HepG2 (cell line): ENCODE measurements around the gene TMEM107. TPM values are rescaled to one million over a fixed set of nuclear protein-coding genes. Genes with fewer than 3 reads are reported as not detected.

Experiments used
- ATRX ChIP-seq: sonication (generic); formaldehyde crosslinking; IDR thresholded peaks from 2 replicates; pipeline ENCODE4 v1.4.0; 2020; ENCODE audit warnings: missing genetic modification reagents, borderline replicate concordance
- CEBPB ChIP-seq: IDR thresholded peaks from 2 replicates; pipeline ENCODE4 v1.6.1; 2011; ENCODE audit warnings: low read depth, low read length, improper control_type of control experiment, borderline replicate concordance
- CREB1 ChIP-seq, 2 experiments: fragments of 450-650 bp in 1 of 2; IDR thresholded peaks; 2 replicates each; pipeline ENCODE4 v1.6.1; 2016 to 2017; ENCODE audit warnings: control low read depth in 1 of 2, mild to moderate bottlenecking in 1 of 2, missing compliant biosample characterization in 1 of 2, missing genetic modification characterization in 1 of 2
- DNMT1 ChIP-seq: sonication (generic); formaldehyde crosslinking; IDR thresholded peaks from 2 replicates; pipeline ENCODE4 v1.5.1; 2020; ENCODE audit warnings: mild to moderate bottlenecking, missing genetic modification reagents
- ELF1 ChIP-seq: sonication (generic); formaldehyde crosslinking; IDR thresholded peaks from 2 replicates; pipeline ENCODE4 v1.4.0; 2020; ENCODE audit warnings: missing genetic modification reagents
- HDAC2 ChIP-seq: sonication (generic); formaldehyde crosslinking; IDR thresholded peaks from 2 replicates; pipeline ENCODE4 v1.4.0; 2020; ENCODE audit warnings: missing genetic modification reagents
- JARID2 ChIP-seq: sonication (generic); formaldehyde crosslinking; IDR thresholded peaks from 2 replicates; pipeline ENCODE4 v1.8.1; 2023; ENCODE audit warnings: missing genetic modification reagents, inconsistent platforms; ENCODE audit not compliant: insufficient replicate concordance
- MLLT10 ChIP-seq: sonication (generic); formaldehyde crosslinking; IDR thresholded peaks from 2 replicates; pipeline ENCODE4 v1.4.0; 2020; ENCODE audit warnings: missing genetic modification reagents
- MTA1 ChIP-seq: sonication (generic); formaldehyde crosslinking; IDR thresholded peaks from 2 replicates; pipeline ENCODE4 v1.4.0; 2020; ENCODE audit warnings: missing genetic modification reagents, mild to moderate bottlenecking, borderline replicate concordance
- NFE2L2 ChIP-seq: fragments of 150-350 bp; IDR thresholded peaks from 2 replicates; pipeline ENCODE4 v1.6.1; 2014; ENCODE audit warnings: low read length
- NR2F2 ChIP-seq: IDR thresholded peaks from 2 replicates; pipeline ENCODE4 v1.6.1; 2012; ENCODE audit warnings: low read depth, inconsistent platforms, borderline replicate concordance
- PRMT3 ChIP-seq: sonication (generic); formaldehyde crosslinking; IDR thresholded peaks from 2 replicates; pipeline ENCODE4 v1.8.1; 2022; ENCODE audit warnings: low read depth, mild to moderate bottlenecking, moderate library complexity, missing genetic modification reagents, borderline replicate concordance
- RFX5 ChIP-seq: IDR thresholded peaks from 2 replicates; pipeline ENCODE4 v1.6.1; 2011; ENCODE audit warnings: low read depth, low read length, improper control_type of control experiment
- ZBTB25 ChIP-seq: IDR thresholded peaks from 2 replicates; pipeline ENCODE4 v1.6.1; 2018; ENCODE audit warnings: missing genetic modification reagents
- ZBTB46 ChIP-seq: sonication (generic); formaldehyde crosslinking; IDR thresholded peaks from 2 replicates; pipeline ENCODE4 v1.4.0; 2020; ENCODE audit warnings: mild to moderate bottlenecking, missing genetic modification reagents, borderline replicate concordance
- ZFP62 ChIP-seq: sonication (generic); formaldehyde crosslinking; IDR thresholded peaks from 2 replicates; pipeline ENCODE4 v1.4.0; 2020; ENCODE audit warnings: missing genetic modification reagents
- ZNF124 ChIP-seq: sonication (generic); formaldehyde crosslinking; IDR thresholded peaks from 2 replicates; pipeline ENCODE4 v1.4.0; 2020; ENCODE audit warnings: missing genetic modification reagents
- ZNF160 ChIP-seq: sonication (generic); formaldehyde crosslinking; IDR thresholded peaks from 2 replicates; pipeline ENCODE4 v1.8.0; 2022; ENCODE audit warnings: mild to moderate bottlenecking, inconsistent platforms, missing genetic modification reagents
- ZNF329 ChIP-seq: sonication (generic); formaldehyde crosslinking; IDR thresholded peaks from 2 replicates; pipeline ENCODE4 v1.9.0; 2021; ENCODE audit warnings: low read depth, mild to moderate bottlenecking, missing genetic modification reagents
- ZNF7 ChIP-seq: IDR thresholded peaks from 2 replicates; pipeline ENCODE4 v1.6.1; 2016; ENCODE audit warnings: missing biosample characterization, missing genetic modification reagents
- polyA plus RNA-seq, 8 experiments: library from polyadenylated mRNA; depleted of rRNA in 3 of 8; stranded (reverse) in 7 of 8; unstranded in 1 of 8; fragments of >200 nt; fragmentation: Illumina TruSeq in 4 of 8; extraction: Trizol in 4 of 8; gene quantifications; 2 replicates each; pipeline versions ENCODE4 v1.2.1 to v1.2.3, GENCODE V29; 2011 to 2016; ENCODE audit warnings: low read depth in 4 of 8, missing spikeins in 1 of 8, mixed read lengths in 1 of 8; ENCODE audit not compliant: insufficient read depth in 1 of 8
- total RNA-seq, 5 experiments: library from RNA; depleted of rRNA; stranded (reverse); fragments of >200 nt; fragmentation: Illumina TruSeq; extraction: Trizol; gene quantifications; 2 replicates each; pipeline ENCODE4 v1.2.3, GENCODE V29; 2016; ENCODE audit warnings: low read depth in 1 of 5
- TF ChIP-seq, protein P1 (sequence below): sonication (generic); formaldehyde crosslinking; IDR thresholded peaks from 2 replicates; pipeline ENCODE4 v1.5.1; 2020; ENCODE audit warnings: mild to moderate bottlenecking, missing genetic modification reagents
- TF ChIP-seq, protein P2 (sequence below): IDR thresholded peaks from 2 replicates; pipeline ENCODE4 v1.6.1; 2012; ENCODE audit warnings: low read depth, low read length, improper control_type of control experiment

The TMEM107 gene
- total and polyA plus RNA-seq, 2 of the 13 experiments (the other 11 are each of a cell fraction or from before 2014, with no cell fraction given) = 7.2 to 15.3 TPM

DNA sequence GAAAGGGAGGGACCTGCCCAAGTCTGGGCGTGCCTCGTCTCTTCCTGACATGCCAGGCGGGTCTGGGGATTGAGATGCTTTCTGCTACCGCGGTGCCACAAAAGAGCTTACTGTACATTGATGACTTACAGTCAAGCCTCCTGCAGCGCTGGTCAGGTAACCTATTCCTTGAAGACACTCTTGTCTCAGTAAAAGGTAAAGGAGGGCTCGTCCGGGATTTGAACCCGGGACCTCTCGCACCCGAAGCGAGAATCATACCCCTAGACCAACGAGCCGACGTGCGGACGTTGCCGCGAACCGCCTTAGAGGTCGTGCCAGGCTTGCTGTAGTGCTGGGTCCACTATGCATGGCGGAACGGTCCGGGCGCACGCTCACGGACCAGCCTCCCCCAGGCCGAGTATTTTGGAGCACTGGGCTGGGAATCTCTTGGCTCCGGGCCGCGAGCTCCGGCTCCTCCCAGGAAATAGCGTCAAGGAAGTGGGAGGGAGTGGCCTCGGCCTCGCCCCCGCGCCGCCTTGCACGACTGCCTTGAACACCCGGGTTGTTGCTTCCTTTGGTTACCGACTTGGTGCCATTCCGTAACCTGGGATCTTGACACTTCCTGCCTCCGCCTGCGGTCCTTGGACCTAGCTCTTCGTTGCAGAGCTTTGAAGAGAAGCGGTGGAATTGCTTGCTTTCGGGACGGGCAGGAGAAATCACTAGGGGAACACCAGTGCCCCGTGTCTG lies 46.6 kb upstream of the TMEM107 start (continued):
- TF ChIP-seq ZNF7 (no peak; the same call in 1 of the 2 replicates), CEBPB (no peak), ZNF160 (0 out of 2 replicates have a peak, but pooled peaks have one; percentile 5), ZFP62 (CRISPR knock-in tag) (no peak), NR2F2 (peak; percentile 64; the same call in 1 of the 2 replicates), ATRX (no peak), ZNF329 (CRISPR knock-in tag) (peak; percentile 64; the same call in 1 of the 2 replicates), ZBTB46 (CRISPR knock-in tag) (no peak; the same call in 1 of the 2 replicates), ZBTB25 (CRISPR knock-in tag) (peak; percentile 65; the same call in 1 of the 2 replicates), JARID2 (no peak), PRMT3 (CRISPR knock-in tag) (0 out of 2 replicates have a peak, but pooled peaks have one; percentile 60), DNMT1 (CRISPR knock-in tag) (0 out of 2 replicates have a peak, but pooled peaks have one; percentile 68), MLLT10 (no peak), HDAC2 (CRISPR knock-in tag) (peak; percentile 33; the same call in 1 of the 2 replicates), NFE2L2 (no peak), ELF1 (CRISPR knock-in tag) (peak; percentile 50), ZNF124 (CRISPR knock-in tag) (no peak; the same call in none of the 2 replicates), RFX5 (no peak), MTA1 (CRISPR knock-in tag) (no peak), CREB1 (IDR thresholded peaks at IDR 0.05) (peak; percentile 48; the same call in 1 of the 2 replicates), CREB1 (CRISPR knock-in tag; IDR thresholded peaks at IDR 0.05) (peak; percentile 87)
- TF ChIP-seq, protein P1, sequence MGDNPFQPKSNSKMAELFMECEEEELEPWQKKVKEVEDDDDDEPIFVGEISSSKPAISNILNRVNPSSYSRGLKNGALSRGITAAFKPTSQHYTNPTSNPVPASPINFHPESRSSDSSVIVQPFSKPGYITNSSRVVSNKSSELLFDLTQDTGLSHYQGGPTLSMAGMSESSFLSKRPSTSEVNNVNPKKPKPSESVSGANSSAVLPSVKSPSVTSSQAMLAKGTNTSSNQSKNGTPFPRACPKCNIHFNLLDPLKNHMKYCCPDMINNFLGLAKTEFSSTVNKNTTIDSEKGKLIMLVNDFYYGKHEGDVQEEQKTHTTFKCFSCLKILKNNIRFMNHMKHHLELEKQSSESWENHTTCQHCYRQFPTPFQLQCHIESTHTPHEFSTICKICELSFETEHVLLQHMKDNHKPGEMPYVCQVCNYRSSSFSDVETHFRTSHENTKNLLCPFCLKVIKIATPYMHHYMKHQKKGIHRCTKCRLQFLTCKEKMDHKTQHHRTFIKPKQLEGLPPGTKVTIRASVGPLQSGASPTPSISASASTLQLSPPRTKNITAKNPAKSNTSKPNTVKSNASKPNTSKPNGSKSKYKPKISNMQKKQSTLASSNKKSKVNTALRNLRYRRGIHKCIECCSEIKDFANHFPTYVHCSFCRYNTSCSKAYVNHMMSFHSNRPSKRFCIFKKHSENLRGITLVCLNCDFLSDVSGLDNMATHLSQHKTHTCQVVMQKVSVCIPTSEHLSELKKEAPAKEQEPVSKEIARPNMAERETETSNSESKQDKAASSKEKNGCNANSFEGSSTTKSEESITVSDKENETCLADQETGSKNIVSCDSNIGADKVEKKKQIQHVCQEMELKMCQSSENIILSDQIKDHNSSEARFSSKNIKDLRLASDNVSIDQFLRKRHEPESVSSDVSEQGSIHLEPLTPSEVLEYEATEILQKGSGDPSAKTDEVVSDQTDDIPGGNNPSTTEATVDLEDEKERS (CRISPR knock-in tag) = peak; percentile 39
- TF ChIP-seq, protein P2, sequence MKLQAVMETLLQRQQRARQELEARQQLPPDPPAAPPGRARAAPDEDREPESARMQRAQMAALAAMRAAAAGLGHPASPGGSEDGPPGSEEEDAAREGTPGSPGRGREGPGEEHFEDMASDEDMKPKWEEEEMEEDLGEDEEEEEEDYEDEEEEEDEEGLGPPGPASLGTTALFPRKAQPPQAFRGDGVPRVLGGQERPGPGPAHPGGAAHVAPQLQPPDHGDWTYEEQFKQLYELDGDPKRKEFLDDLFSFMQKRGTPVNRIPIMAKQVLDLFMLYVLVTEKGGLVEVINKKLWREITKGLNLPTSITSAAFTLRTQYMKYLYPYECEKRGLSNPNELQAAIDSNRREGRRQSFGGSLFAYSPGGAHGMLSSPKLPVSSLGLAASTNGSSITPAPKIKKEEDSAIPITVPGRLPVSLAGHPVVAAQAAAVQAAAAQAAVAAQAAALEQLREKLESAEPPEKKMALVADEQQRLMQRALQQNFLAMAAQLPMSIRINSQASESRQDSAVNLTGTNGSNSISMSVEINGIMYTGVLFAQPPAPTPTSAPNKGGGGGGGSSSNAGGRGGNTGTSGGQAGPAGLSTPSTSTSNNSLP = no peak
